ENCODE results near the gene HECW1. TPM values are rescaled to one million over a fixed set of nuclear protein-coding genes. Genes with fewer than 3 reads are reported as not detected.

The HECW1 gene
- total RNA-seq, 1 donor from 2014 or later: 0.11 TPM

- no peaks in the 10 kb centered on the region for H3K4me1 Mint-ChIP-seq
- no peak for DNase-seq (ENCODE audit: low spot score)
Measured at GRCh38 chr7:43229801-43230200, 117.4 kb downstream of the HECW1 start.

GRCh38 chr7:43232366-43232765 lies 119.9 kb downstream of the HECW1 start:
- TF ChIP-seq EZH2 (IDR thresholded peaks at IDR 0.05) (no peak), CTCF (IDR thresholded peaks at IDR 0.05) (no peak), EZH2phosphoT487 (IDR thresholded peaks at IDR 0.05) (no peak)
- no peak for DNase-seq (ENCODE audit: low spot score)

More at GRCh38 chr7:43229801-43230200, 117.4 kb downstream of the HECW1 start:
- Histone ChIP-seq H3K36me3 (no peaks in the 10 kb centered on the region), H3K79me2 (ENCODE audit: low read depth) (no peaks in the 10 kb centered on the region), H3K27me3 (no peaks in the 10 kb centered on the region), H3K4me3 (no peak overlapping the region), H2AFZ (replicated peaks) (no peak overlapping the region), H4K20me1 (ENCODE audit: low read depth) (no peaks in the 10 kb centered on the region), H3K9me3 (ENCODE audit: low read depth) (no peaks in the 10 kb centered on the region), H3K4me2 (no peak overlapping the region), H3K9ac (no peak overlapping the region), H3F3A (ENCODE audit: low read depth) (no peaks in the 10 kb centered on the region), H3K27ac (no peak overlapping the region), H3K4me1 (no peaks in the 10 kb centered on the region)
- H3K27me3 Mint-ChIP-seq (ENCODE audit: insufficient read depth, low read depth): peaks cover 2% of the 10 kb centered on the region
- no peak for TF ChIP-seq EZH2phosphoT487 (IDR thresholded peaks at IDR 0.05)
- no peak for TF ChIP-seq EZH2 (IDR thresholded peaks at IDR 0.05)
- no peak for TF ChIP-seq CTCF (IDR thresholded peaks at IDR 0.05)
- no peak overlapping the region for H3K27ac Mint-ChIP-seq
- no peak overlapping the region for H3K4me3 Mint-ChIP-seq
- H3K36me3 Mint-ChIP-seq: no peaks in the 10 kb centered on the region
- H3K9me3 Mint-ChIP-seq: no peaks in the 10 kb centered on the region

GRCh38 chr7:43234073-43234472 lies 121.6 kb downstream of the HECW1 start:
- peaks cover 4% of the 10 kb centered on the region for H3K27me3 Mint-ChIP-seq (ENCODE audit: insufficient read depth, low read depth)

More at GRCh38 chr7:43232366-43232765, 119.9 kb downstream of the HECW1 start:
- no peak overlapping the region for H3K27ac ChIP-seq
- no peak overlapping the region for H3K4me3 ChIP-seq
- no peaks in the 10 kb centered on the region for H4K20me1 ChIP-seq (ENCODE audit: low read depth)
- no peaks in the 10 kb centered on the region for H3K4me1 ChIP-seq
- no peaks in the 10 kb centered on the region for H3K4me1 Mint-ChIP-seq
- no peak overlapping the region for H3K4me3 Mint-ChIP-seq
- no peak overlapping the region for H3K9ac ChIP-seq
- no peaks in the 10 kb centered on the region for H3K79me2 ChIP-seq (ENCODE audit: low read depth)
- H3K27me3 ChIP-seq: no peaks in the 10 kb centered on the region
- H3K36me3 ChIP-seq: no peaks in the 10 kb centered on the region
- H3K9me3 ChIP-seq (ENCODE audit: low read depth): no peaks in the 10 kb centered on the region
- no peaks in the 10 kb centered on the region for H3F3A ChIP-seq (ENCODE audit: low read depth)
- H3K4me2 ChIP-seq: no peak overlapping the region
- H3K9me3 Mint-ChIP-seq: no peaks in the 10 kb centered on the region
- H2AFZ ChIP-seq (replicated peaks): no peak overlapping the region
- no peaks in the 10 kb centered on the region for H3K36me3 Mint-ChIP-seq
- H3K27ac Mint-ChIP-seq: no peak overlapping the region
- H3K27me3 Mint-ChIP-seq (ENCODE audit: insufficient read depth, low read depth): peaks cover 4% of the 10 kb centered on the region

More at GRCh38 chr7:43234073-43234472, 121.6 kb downstream of the HECW1 start:
- Histone ChIP-seq H3K9me3 (ENCODE audit: low read depth) (no peaks in the 10 kb centered on the region), H3K27ac (no peak overlapping the region), H2AFZ (replicated peaks) (no peak overlapping the region), H4K20me1 (ENCODE audit: low read depth) (no peaks in the 10 kb centered on the region), H3K27me3 (no peaks in the 10 kb centered on the region), H3F3A (ENCODE audit: low read depth) (no peaks in the 10 kb centered on the region), H3K4me3 (no peak overlapping the region), H3K9ac (no peak overlapping the region), H3K36me3 (no peaks in the 10 kb centered on the region), H3K4me2 (no peak overlapping the region), H3K79me2 (ENCODE audit: low read depth) (no peaks in the 10 kb centered on the region), H3K4me1 (no peaks in the 10 kb centered on the region)
- H3K4me3 Mint-ChIP-seq: no peak overlapping the region
- H3K9me3 Mint-ChIP-seq: no peaks in the 10 kb centered on the region
- no peak for DNase-seq (ENCODE audit: low spot score)
- no peaks in the 10 kb centered on the region for H3K4me1 Mint-ChIP-seq
- H3K36me3 Mint-ChIP-seq: no peaks in the 10 kb centered on the region
- H3K27ac Mint-ChIP-seq: no peak overlapping the region
- TF ChIP-seq EZH2 (IDR thresholded peaks at IDR 0.05) (no peak), CTCF (IDR thresholded peaks at IDR 0.05) (no peak), EZH2phosphoT487 (IDR thresholded peaks at IDR 0.05) (no peak)

All from neural progenitor cell (in vitro differentiated cells).